ENCODE results near the gene RAET1L. TPM values are rescaled to one million over a fixed set of nuclear protein-coding genes. Genes with fewer than 3 reads are reported as not detected.
"Not testable (repeated sequence)": the region's sequence is repeated elsewhere in the genome, so short reads cannot be mapped to it uniquely, and the experiment has no call there.

Gene RAET1L
- total RNA-seq, 1 donor: not detected

DNA sequence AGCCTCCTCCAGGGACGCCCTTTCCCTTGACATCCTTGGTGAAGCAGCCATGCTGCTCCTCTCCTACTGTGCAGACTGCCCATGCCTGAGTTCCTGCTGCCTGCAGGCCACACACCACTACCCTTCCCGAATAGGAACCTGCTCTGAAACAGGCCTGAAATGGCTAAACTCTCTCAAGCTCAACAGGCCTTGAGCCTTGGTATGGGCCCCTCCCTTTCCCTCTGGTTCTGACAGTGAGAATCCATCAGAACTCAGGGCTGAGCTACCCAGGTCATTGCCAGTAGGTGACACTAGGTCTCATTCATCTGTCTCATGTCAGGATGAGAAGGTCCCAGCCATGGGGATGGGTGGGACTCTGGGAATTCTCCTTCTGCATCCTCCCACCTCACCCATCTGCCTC lies 25.7 kb downstream of the RAET1L start:
- no peak for DNase-seq (ENCODE audit: low read depth in 2 of 3, low spot score in 2 of 3)

GRCh38 chr6:149995971-149996370 lies 29.4 kb downstream of the RAET1L start:
- DNase-seq (ENCODE audit: low read depth in 2 of 3, low spot score in 2 of 3): no peak

- no peak for DNase-seq (ENCODE audit: low read depth in 2 of 3, low spot score in 2 of 3)
Observed at GRCh38 chr6:149995235-149995750, 30.0 kb downstream of the RAET1L start.

- no peak for DNase-seq (ENCODE audit: low read depth in 2 of 3, low spot score in 2 of 3)
Observed at GRCh38 chr6:149991838-149992237, 33.5 kb downstream of the RAET1L start.

GRCh38 chr6:149991472-149991795 lies 33.9 kb downstream of the RAET1L start:
- not testable (repeated sequence) for DNase-seq (ENCODE audit: low read depth in 2 of 3, low spot score in 2 of 3)

DNA sequence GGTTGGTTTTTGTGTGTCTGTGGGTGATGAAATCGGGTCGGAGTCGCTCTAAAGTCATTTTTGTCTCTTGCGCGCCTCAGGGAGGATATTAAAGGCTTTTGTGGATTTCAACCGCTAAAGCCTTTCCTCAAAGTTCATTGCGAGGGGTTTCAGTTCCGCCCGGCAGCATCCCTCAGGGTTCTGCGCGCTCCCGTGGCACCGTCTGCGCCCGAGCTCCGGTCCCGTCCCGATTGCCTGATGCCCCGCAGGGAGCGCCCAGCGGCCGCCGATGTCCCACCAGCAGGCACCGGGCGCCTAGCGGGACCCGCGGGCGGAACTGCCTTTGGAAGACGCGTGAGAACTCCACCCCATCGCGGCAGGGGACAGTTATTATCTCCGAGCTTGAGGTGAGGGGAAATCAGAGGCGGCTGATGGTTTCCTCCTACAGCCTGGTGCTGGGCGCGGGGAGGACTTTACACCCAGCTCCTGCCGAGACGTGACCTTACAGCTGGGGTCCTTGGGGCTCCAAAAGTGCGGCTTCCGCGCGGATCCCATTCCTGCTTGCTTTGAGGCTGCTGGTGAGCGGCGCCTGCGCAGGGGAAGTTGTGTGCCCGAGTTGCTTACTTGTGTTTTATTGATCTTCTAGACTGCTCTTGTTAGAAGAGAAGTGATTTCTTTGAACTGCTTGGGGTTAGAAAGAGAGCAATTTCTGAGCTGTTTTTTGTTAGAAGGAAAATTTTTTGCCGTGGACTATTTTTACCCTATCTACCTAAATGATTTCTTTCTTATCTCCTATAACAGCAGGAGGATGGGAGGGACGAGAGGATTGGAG lies 34.5 kb downstream of the RAET1L start:
- DNase-seq (ENCODE audit: low read depth in 2 of 3, low spot score in 2 of 3): peak in 1 of 3 donors; percentile 22

- DNase-seq (ENCODE audit: low read depth in 2 of 3, low spot score in 2 of 3): no peak
Observed at GRCh38 chr6:149990212-149990660, 35.1 kb downstream of the RAET1L start.

DNA sequence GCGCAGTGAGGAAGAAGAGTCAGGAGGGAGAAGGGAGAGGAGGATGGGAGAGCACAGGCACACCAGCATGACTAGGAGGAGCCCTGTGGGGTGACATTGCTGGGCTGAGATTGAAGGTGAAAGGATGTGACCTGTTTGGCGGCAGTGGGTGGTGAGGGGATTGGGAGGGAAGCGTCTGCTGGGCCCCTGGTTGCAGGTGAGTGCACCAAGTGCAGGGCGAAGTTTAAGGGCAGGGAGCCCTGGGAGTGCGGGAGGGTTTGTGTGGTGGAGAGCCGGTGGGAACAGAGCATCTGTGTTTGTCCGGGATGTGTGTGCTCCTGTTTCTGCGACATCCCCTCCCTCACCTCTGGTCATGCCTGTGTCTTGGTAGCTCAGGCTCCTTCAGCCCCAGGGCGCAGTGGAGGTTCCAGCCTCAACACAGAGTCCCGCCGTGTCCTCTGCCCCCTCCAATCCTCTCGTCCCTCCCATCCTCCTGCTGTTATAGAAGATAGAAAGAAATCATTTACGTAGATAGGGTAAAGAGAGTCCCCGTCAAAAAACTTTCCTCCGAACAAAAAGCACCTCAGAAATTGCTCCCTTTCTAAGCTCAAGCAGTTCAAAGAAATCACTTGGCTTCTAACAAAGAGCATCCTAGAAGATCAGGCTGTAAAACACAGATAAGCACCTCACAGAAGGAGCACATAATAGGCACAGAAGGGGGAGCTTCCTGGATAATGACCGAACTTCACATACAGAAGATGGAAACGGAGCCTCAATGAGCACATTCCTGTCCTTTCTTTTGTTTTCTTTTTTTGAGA lies 36.6 kb downstream of the RAET1L start:
- no peak for DNase-seq (ENCODE audit: low read depth in 2 of 3, low spot score in 2 of 3)

- DNase-seq (ENCODE audit: low read depth in 2 of 3, low spot score in 2 of 3): no peak
Observed at GRCh38 chr6:149987602-149988107, 37.7 kb downstream of the RAET1L start.

DNA sequence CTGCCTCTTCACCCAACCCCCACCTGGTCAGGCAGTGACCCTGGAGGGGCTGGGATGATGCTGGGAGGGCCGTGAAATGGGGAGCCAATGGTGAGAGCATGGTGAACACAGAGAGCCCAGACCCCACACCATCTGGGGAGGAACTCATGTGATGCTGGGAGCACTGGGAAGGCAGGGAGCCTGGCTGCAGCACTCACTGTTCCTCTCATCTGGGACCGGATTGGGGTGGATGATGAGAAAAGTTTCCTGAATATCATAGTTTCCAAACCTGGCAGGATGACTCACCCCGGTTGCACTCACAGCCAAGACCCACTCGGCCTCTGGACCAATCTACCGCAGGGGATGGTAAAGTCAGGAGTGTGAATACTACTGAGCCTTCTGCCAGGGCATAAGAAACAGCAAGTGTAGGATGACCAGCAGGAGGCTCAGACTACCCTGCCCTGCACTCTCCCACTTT lies 39.8 kb downstream of the RAET1L start:
- DNase-seq (ENCODE audit: low read depth in 2 of 3, low spot score in 2 of 3): no peak

DNA sequence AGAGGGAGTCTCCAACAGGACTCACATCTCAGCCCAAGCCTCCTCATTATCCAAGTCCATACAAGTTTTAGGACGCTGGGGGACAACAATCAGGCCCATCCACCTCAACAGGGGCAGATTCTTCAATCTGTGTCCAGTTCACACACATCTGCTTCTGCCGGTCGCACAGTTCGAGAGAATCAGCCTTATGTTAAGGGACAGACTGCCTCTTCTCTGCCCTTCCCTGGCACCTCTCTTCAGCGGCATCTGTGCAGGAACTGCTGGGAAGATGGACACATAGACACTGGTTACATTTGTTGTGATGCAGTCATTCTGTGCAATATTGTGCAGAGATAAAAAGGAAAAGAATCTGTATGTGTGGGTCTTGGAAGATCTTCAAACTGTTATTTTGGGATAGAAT lies 40.6 kb downstream of the RAET1L start:
- no peak for DNase-seq (ENCODE audit: low read depth in 2 of 3, low spot score in 2 of 3)

DNA sequence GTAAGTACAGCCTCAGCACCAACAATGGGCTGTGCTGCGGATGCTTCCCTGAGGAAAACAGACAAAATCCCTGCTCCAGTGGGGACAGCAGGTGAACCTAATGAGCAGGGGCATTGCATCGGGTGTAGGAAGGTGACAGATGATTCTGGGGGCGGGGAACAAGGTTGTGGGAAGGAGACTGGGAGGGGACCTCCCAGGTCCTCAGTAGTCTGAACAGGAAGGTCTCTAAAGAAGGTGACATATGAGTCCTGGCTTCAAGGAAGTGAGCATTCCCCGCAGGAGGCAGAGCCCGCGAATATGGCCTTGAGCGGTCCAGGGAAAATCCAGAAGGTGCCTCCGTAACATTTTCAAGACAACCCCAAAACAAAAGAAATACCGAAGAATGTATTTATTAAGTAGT lies 42.2 kb downstream of the RAET1L start:
- DNase-seq (ENCODE audit: low read depth in 2 of 3, low spot score in 2 of 3): no peak

GRCh38 chr6:149979293-149979692 lies 46.0 kb downstream of the RAET1L start:
- DNase-seq (ENCODE audit: low read depth in 2 of 3, low spot score in 2 of 3): no peak

DNA sequence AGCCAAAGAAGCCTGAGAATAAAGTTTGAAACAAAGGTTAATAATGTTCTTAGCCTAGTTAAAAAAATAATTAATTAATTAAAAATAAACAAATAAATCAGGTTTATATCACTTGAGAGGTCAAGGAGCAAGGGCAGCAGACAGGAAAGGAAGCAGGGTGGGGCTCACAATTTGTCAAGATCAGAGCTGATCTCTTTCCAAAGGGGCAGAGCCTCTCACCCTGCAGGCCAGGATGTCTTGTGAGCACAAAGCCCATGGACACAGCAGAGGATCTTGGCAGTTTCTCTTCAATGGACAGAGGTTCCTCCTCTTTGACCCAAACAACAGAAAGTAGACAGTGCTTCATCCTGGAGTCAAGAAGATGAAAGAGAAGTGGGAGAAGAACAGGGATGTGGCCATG lies 46.7 kb downstream of the RAET1L start:
- no peak for DNase-seq (ENCODE audit: low read depth in 2 of 3, low spot score in 2 of 3)

DNA sequence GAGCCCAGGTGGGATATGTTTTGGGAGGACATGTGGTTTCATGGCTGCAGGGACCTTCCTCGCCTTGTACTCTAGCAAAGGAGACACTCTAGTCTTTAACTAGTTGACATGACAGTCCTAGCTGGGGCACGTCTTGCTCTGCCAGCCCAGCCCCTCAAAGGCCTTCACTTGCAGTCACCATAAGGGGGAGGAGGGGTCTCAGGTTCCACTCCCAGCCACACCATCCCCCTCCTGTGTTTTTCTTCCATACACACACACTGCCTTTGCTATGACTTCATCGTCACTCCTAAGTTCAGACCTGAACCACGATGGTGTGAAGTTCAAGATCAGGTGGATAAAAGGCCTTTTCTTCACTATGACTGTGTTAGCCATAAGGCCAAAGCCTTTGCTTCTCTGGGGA lies 48.1 kb downstream of the RAET1L start:
- DNase-seq (ENCODE audit: low read depth in 2 of 3, low spot score in 2 of 3): no peak

DNA sequence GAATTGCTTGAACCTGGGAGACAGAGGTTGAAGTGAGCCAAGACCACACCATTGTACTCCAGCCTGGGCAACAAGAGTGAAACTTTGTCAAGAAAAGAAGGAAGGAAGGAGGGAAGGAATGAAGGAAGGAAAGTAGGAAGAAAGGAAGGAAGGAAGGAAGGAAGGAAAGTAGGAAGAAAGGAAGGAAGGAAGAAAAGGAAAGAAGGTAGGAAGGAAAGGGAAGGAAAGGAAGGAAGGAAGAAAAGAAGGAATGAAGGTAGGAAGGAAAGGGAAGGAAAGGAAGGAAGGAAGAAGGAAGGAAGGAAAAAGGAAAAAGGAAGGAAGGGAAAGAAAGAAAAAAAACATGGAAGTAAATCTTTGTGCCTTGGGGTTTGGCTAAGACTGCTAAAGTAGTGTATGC lies 49.9 kb downstream of the RAET1L start:
- DNase-seq (ENCODE audit: low read depth in 2 of 3, low spot score in 2 of 3): no peak

- peak in 1 of 3 donors; percentile 68 for DNase-seq (ENCODE audit: low read depth in 2 of 3, low spot score in 2 of 3)
Observed at GRCh38 chr6:149974825-149975224, 50.5 kb downstream of the RAET1L start.

GRCh38 chr6:149974394-149974793 lies 50.9 kb downstream of the RAET1L start:
- DNase-seq (ENCODE audit: low read depth in 2 of 3, low spot score in 2 of 3): not testable (repeated sequence)

DNA sequence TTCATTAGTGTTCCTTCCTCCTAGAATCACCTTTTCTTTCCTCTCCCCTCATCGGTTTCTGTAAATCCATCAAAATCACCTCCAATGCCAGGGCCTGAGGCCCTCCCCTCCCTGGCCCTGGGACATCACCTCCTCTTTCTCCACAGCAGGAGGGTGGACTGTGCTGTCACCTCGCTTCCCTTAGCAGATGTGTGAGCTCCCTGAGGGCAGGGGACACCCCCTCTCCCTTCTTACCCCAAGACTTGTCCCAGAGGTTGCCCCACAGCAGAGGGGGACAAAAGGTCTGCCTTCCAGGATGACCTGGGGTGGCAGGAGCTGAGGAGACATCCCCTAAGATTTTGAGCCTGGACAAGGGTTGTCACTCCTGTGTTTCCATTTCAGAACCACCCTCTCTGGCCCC lies 55.7 kb downstream of the RAET1L start:
- DNase-seq (ENCODE audit: low read depth in 2 of 3, low spot score in 2 of 3): no peak

- DNase-seq (ENCODE audit: low read depth in 2 of 3, low spot score in 2 of 3): not testable (repeated sequence)
Observed at GRCh38 chr6:149968909-149969308, 56.4 kb downstream of the RAET1L start.

All from hematopoietic multipotent progenitor cell (in vitro differentiated cells).